Measurements from ENCODE around the gene SORCS2. TPM values are rescaled to one million over a fixed set of nuclear protein-coding genes. Genes with fewer than 3 reads are reported as not detected.

The SORCS2 gene
- total and polyA plus RNA-seq, 2 of the 8 experiments (the other 6 are each of a cell fraction or from before 2014, with no cell fraction given): 0.36 to 1.8 TPM

DNA sequence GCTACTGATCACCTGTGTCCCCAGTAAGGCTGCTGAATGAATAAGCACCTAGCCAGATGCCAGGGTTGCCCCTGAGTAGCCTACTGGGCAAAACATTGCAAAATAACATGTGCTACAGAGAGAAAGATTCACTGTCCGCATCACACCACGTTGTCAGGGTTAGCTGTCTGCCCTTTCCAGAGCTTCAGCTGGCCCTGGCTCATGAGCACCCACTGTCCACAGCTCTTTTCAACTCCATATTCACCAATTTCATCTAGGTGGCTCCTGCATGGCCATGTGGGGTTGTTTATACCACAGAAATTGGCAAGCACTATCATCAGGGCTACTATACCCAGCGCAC lies 470.1 kb downstream of the SORCS2 start (continued):
- TF ChIP-seq HDAC2 (IDR thresholded peaks at IDR 0.05; ENCODE audit: borderline replicate concordance in 1 of 2, low read depth in 2 of 2, low read length in 2 of 2): no peak
- TF ChIP-seq SP4 (IDR thresholded peaks at IDR 0.05; ENCODE audit: low read length): no peak
- TF ChIP-seq KDM5A (IDR thresholded peaks at IDR 0.05; ENCODE audit: low read length): no peak
- no peak for TF ChIP-seq SIN3A (conservative IDR thresholded peaks at IDR 0.05 in 1 of 2, IDR thresholded peaks at IDR 0.05 in 1 of 2; ENCODE audit: low read depth in 1 of 2, low read length in 2 of 2)
- TF ChIP-seq SP1 (IDR thresholded peaks at IDR 0.05; ENCODE audit: low read depth, low read length): no peak
